ENCODE data around the gene OST4.

Gene OST4

GRCh38 chr2:27072920-27073319 is 1.5 kb upstream of the OST4 start:
- H3K4me1 ChIP-seq (ENCODE audit: insufficient read depth, poor library complexity, severe bottlenecking) = peaks cover 3% of the 10 kb centered on the region
- DNase-seq (ENCODE audit: low spot score) (no peak), ATAC-seq (ENCODE audit: low read depth) (no peak)
- H3K27me3 ChIP-seq (ENCODE audit: insufficient read depth, poor library complexity, severe bottlenecking) = no peaks in the 10 kb centered on the region
- H3K9me3 ChIP-seq (ENCODE audit: severe bottlenecking) = no peaks in the 10 kb centered on the region
- H3K4me3 ChIP-seq (ENCODE audit: severe bottlenecking) = no peak overlapping the region
- H3K36me3 ChIP-seq (ENCODE audit: low read depth) = peaks cover 29% of the 10 kb centered on the region
- TF ChIP-seq, protein P1, sequence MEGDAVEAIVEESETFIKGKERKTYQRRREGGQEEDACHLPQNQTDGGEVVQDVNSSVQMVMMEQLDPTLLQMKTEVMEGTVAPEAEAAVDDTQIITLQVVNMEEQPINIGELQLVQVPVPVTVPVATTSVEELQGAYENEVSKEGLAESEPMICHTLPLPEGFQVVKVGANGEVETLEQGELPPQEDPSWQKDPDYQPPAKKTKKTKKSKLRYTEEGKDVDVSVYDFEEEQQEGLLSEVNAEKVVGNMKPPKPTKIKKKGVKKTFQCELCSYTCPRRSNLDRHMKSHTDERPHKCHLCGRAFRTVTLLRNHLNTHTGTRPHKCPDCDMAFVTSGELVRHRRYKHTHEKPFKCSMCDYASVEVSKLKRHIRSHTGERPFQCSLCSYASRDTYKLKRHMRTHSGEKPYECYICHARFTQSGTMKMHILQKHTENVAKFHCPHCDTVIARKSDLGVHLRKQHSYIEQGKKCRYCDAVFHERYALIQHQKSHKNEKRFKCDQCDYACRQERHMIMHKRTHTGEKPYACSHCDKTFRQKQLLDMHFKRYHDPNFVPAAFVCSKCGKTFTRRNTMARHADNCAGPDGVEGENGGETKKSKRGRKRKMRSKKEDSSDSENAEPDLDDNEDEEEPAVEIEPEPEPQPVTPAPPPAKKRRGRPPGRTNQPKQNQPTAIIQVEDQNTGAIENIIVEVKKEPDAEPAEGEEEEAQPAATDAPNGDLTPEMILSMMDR (IDR thresholded peaks at IDR 0.05; ENCODE audit: poor library complexity, severe bottlenecking) = no peak
- H3K27ac ChIP-seq (ENCODE audit: poor library complexity, severe bottlenecking) = no peak overlapping the region

GRCh38 chr2:27071990-27072830 is 756 bp upstream of the OST4 start:
- H3K27me3 ChIP-seq (ENCODE audit: insufficient read depth, poor library complexity, severe bottlenecking) = no peaks in the 10 kb centered on the region
- DNase-seq (ENCODE audit: low spot score) (no peak), ATAC-seq (ENCODE audit: low read depth) (peak; percentile 28)
- no peaks in the 10 kb centered on the region for H3K9me3 ChIP-seq (ENCODE audit: severe bottlenecking)
- H3K27ac ChIP-seq (ENCODE audit: poor library complexity, severe bottlenecking) = peak overlapping the region; percentile 49
- peaks cover 3% of the 10 kb centered on the region for H3K4me1 ChIP-seq (ENCODE audit: insufficient read depth, poor library complexity, severe bottlenecking)
- TF ChIP-seq, protein P1 (IDR thresholded peaks at IDR 0.05; ENCODE audit: poor library complexity, severe bottlenecking) = no peak
- H3K4me3 ChIP-seq (ENCODE audit: severe bottlenecking) = peak overlapping the region; percentile 77
- peaks cover 34% of the 10 kb centered on the region for H3K36me3 ChIP-seq (ENCODE audit: low read depth)

- Histone ChIP-seq H3K27me3 (ENCODE audit: insufficient read depth, poor library complexity, severe bottlenecking) (no peaks in the 10 kb centered on the region), H3K9me3 (ENCODE audit: severe bottlenecking) (no peaks in the 10 kb centered on the region), H3K4me1 (ENCODE audit: insufficient read depth, poor library complexity, severe bottlenecking) (peaks cover 3% of the 10 kb centered on the region), H3K27ac (ENCODE audit: poor library complexity, severe bottlenecking) (peak overlapping the region; percentile 49), H3K4me3 (ENCODE audit: severe bottlenecking) (peak overlapping the region; percentile 77), H3K36me3 (ENCODE audit: low read depth) (peaks cover 34% of the 10 kb centered on the region)
- DNase-seq (ENCODE audit: low spot score) (no peak), ATAC-seq (ENCODE audit: low read depth) (peak; percentile 4; the same call in 1 of the 3 replicates)
- TF ChIP-seq, protein P1 (IDR thresholded peaks at IDR 0.05; ENCODE audit: poor library complexity, severe bottlenecking) = no peak
These were observed 689 bp downstream of the OST4 start for GRCh38 chr2:27070653-27071276.

- no peak for DNase-seq (ENCODE audit: low spot score)
- H3K27ac ChIP-seq (ENCODE audit: poor library complexity, severe bottlenecking) = peak overlapping the region; percentile 49
- H3K4me1 ChIP-seq (ENCODE audit: insufficient read depth, poor library complexity, severe bottlenecking) = peaks cover 3% of the 10 kb centered on the region
- H3K4me3 ChIP-seq (ENCODE audit: severe bottlenecking) = peak overlapping the region; percentile 77
- no peaks in the 10 kb centered on the region for H3K9me3 ChIP-seq (ENCODE audit: severe bottlenecking)
- TF ChIP-seq, protein P1 (IDR thresholded peaks at IDR 0.05; ENCODE audit: poor library complexity, severe bottlenecking) = no peak
- no peaks in the 10 kb centered on the region for H3K27me3 ChIP-seq (ENCODE audit: insufficient read depth, poor library complexity, severe bottlenecking)
- peaks cover 34% of the 10 kb centered on the region for H3K36me3 ChIP-seq (ENCODE audit: low read depth)
- ATAC-seq (ENCODE audit: low read depth) = no peak
These were observed 1.4 kb downstream of the OST4 start for GRCh38 chr2:27069961-27070618.
